ENCODE results near the gene NOL4L.

- TF ChIP-seq CTCF (IDR thresholded peaks at IDR 0.05; ENCODE audit: low read length) (no peak), EZH2 (IDR thresholded peaks at IDR 0.05; ENCODE audit: borderline replicate concordance, low read length) (no peak)
Measured at GRCh38 chr20:32554965-32555289, 30.2 kb downstream of the NOL4L start.
